Bone marrow (tissue), 2 donors: ENCODE data around the gene TIMM50.

Experiments
- DNase-seq, 2 donors: peaks; one replicate each; lab custom pipeline; 2025; lab: John Stamatoyannopoulos, UW

The TIMM50 gene

DNA sequence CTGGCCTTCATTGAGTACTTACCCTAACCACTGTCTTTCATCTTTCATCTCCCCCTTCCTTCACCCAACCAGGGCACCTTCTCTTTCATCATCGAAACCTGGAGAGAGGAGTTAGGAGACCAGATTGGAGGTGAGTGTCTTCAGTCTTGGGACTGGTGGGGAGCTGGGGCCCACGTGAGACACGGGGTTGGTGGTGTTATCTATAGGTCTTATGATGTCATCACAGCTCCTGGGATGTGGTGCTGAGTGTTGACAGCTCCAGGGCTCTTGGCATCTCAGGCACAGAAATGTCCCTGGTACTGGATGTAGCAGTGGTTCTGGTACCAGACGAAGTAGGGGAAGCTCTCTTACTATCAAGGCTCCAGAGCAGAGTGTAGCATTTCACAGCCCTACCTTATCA lies 19.9 kb downstream of the TIMM50 start:
- DNase-seq, result no peak

DNA sequence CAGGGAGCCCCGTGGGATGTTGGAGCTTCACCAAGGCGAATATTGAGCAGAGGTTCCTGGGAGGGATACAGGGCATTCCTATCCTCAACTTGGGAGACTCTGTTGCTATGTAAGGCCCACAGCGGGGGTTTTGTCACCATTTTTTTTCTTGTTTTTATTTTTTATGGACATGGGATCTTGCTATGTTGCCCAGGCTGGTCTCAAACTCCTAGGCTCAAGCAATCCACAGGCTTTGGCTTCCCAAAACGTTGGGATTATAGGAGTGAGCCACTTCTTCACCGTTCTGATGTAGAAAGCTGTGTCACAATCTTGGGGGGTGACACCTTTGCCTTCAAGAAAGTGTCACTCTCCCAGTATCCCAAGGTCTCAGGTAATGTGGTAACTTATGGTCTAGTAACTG lies 20.7 kb downstream of the TIMM50 start:
- DNase-seq, result no peak

DNA sequence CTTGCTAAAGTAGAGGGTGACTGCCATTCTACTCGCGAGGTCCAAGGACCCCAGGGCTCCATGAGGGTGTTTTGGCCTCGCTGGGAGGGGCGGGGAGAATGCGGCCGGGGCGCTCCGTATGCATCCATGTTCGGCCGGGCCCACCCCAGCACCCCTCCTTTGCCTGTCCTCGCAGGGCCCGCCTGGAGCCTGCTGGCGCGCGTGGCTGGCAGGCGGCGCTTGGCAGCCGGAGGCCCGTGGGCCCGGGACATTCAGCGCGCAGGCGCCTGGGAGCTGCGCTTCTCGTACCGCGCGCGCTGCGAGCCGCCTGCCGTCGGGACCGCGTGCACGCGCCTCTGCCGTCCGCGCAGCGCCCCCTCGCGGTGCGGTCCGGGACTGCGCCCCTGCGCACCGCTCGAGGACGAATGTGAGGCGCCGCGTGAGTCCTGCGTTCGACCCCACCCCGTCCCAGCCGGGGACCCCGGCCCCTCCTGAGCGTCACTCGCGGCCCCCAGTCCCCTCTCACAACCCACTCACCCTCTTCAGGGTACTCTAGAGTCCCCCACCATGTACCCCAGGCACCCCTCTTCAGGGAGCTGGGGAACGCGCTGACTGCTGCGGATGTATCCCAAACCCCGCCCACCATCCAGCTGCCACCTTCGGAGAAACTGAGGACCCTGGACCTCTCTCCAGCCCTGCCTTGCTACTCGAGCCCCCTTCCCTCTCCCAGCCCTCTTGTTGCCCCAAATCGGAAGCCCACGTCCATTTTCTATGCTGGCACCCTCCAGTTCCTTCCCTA lies 22.2 kb downstream of the TIMM50 start:
- peak in 1 of 2 donors; percentile 14 for DNase-seq

DNA sequence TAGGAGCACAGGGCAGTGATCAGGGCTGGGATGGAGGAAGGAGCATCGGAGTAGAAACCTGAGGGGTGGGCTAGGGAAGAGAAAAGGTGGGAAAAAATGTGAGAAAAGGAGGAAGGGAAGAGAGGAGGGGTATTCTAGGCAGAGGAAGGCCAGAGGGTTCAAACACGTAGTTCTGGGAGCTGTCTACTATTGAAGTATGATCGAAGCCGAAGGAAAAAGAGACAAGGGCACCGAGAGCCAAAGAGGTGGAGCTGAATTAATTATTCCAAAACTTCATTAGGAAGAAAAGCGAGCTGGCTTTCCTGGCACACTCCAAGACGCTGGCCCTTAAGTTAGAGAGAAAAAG lies 25.9 kb downstream of the TIMM50 start:
- no peak for DNase-seq

DNA sequence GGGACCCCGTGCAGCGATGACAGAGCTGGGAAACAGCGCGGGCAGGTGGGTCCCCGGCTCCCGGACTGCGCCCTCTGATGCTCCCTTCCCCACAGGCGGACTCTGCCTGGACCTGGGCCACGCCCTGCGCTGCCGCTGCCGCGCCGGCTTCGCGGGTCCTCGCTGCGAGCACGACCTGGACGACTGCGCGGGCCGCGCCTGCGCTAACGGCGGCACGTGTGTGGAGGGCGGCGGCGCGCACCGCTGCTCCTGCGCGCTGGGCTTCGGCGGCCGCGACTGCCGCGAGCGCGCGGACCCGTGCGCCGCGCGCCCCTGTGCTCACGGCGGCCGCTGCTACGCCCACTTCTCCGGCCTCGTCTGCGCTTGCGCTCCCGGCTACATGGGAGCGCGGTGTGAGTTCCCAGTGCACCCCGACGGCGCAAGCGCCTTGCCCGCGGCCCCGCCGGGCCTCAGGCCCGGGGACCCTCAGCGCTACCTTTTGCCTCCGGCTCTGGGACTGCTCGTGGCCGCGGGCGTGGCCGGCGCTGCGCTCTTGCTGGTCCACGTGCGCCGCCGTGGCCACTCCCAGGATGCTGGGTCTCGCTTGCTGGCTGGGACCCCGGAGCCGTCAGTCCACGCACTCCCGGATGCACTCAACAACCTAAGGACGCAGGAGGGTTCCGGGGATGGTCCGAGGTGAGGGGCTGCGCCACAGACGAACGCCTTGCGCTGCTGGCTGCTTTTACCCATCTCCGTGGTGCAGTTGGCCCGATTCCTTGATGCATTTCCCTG lies 26.5 kb downstream of the TIMM50 start:
- DNase-seq, result no peak

DNA sequence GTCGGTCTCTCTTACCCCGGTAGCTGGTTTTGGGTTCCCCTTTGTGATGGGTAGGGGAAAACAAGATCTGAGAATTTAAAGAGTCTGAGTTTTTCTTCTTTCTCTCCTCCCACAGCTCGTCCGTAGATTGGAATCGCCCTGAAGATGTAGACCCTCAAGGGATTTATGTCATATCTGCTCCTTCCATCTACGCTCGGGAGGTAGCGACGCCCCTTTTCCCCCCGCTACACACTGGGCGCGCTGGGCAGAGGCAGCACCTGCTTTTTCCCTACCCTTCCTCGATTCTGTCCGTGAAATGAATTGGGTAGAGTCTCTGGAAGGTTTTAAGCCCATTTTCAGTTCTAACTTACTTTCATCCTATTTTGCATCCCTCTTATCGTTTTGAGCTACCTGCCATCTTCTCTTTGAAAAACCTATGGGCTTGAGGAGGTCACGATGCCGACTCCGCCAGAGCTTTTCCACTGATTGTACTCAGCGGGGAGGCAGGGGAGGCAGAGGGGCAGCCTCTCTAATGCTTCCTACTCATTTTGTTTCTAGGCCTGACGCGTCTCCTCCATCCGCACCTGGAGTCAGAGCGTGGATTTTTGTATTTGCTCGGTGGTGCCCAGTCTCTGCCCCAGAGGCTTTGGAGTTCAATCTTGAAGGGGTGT lies 27.2 kb downstream of the TIMM50 start:
- DNase-seq, result no peak

DNA sequence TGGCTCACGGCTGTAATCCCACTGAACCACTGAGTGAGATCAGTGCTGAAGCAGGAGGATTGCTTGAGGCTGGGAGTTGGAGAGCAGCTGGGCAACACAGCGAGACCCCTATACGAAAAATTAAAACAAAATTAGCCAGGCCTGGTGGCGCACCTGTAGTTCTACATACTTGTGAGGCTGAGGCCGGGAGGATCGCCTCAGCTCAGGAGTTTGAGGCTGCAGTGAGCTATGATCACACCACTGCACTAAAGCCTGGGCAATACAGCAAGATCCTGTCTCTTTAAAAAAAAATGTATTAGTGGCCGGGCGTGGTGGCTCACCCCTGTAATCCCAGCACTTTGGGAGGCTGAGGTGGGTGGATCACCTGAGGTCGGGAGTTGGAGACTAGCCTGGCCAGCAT lies 28.0 kb downstream of the TIMM50 start:
- DNase-seq, result no peak

DNA sequence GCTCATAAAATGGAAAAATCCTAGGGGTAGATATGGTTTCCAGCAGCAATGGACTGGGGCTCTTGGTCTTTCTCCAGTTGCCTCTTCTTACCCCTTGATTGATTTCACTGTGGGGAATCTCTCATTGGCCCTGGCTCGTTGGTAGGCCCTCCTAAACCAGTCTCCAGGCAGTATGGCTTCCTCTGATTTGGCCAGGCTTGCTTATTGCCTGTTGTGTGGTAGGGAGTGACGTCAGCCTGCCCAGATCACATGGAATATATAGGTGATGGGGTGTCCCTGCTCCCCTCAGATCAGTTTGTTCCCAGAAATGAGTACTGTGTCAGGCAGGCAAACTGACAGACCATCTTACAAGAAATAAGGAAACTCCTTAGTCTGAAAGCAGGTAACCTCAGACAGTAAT lies 28.6 kb downstream of the TIMM50 start:
- DNase-seq, result no peak

DNA sequence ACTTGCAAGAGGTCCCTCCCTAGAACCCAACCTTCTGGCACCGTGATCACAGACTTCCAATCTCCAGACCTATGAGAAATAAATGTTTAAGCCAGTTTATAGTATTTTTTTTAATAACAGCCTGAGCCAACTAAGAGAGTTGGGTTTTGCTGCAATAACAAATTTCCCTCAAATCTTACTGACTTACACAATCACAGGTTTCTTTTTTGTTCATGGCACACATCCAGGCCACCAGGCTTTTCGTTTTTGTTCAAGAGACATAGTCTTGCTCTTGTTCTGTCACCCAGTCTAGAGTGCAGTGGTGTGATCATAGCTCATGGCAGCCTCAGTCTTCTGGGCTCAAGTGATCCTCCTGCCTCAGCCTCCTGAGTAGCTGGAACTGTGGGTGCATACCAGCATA lies 32.4 kb downstream of the TIMM50 start:
- DNase-seq, result no peak

DNA sequence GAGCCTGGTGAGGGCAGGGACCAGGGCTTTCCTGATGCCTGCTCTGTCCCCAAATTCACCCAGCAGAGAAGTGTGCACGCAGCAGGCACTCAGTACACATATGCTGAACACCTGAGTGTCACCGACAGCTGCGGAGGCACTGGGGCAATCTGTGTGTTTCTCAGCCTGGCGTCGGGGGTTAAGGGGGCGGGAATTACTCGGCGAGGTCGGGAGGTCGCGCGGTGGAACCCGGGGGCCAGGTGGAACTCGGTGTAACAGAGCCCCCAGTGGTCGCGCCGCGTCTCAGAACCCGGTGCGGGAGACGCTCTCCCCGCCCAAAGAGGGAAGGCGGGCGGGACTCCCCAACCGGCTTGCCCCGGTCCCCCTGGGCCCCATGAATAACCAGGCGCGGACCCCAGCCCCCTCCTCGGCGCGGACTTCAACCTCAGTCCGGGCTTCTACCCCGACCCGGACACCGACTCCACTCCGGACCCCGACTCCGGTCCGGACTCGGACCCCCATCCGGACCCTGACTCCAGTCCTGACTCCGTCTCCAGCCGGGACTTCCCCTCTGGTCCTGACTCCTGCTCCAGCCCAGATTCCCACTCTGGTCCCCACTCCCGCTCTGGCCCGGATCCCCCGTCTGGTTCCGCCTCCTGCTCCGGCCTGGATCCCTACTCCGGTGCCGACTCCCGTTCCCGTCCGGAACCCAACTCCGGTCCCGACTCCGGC lies 34.4 kb downstream of the TIMM50 start, which contains the start of gene SELENOV:
Gene SELENOV (plus strand): TSS at position 300 of the 711 bp plus-strand sequence. CDS start 74 bp downstream, at position 374.
- no peak for DNase-seq

DNA sequence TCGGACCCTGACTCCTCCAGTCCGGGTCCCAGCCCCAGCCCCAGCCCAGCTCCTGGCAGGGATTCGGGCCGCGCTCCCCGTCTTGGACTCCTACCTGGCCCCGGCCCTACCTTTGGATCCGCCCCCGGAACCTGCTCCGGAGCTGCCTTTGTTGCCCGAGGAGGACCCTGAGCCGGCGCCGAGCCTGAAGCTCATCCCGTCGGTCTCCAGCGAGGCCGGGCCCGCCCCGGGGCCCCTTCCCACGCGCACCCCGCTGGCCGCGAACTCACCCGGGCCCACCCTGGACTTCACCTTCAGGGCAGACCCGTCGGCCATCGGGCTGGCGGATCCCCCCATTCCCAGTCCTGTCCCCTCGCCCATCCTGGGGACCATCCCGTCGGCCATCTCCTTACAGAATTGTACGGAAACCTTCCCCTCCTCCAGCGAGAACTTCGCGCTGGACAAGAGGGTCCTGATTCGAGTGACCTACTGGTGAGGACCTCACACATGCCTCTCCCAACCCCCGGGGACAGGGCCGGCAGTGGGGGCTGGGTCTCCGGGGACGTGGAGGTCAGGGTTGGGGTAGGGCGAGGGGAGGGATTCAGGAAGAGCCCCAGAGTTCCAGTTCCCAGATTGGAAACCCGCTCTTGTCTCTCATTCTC lies 35.0 kb downstream of the TIMM50 start:
- DNase-seq, result no peak

DNA sequence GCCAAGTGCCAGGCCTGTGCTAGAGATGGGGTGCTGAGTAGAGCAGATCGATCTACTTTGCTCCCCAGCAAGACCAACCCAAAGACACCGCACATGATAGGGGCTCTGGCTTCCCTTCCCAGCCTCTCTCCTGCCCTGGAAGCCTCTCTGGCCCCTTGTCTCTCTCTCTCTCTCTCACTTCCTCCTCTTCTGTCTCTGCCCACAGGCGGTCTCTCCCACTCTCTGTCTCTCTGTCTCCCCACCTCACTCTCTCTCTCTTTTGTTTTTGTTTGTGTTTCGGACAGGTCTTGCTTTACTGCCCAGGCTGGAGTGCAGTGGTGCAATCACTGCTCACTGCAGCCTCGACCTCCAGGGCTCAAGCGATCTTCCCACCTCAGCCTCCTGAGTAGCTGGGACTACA lies 35.6 kb downstream of the TIMM50 start:
- no peak for DNase-seq

DNA sequence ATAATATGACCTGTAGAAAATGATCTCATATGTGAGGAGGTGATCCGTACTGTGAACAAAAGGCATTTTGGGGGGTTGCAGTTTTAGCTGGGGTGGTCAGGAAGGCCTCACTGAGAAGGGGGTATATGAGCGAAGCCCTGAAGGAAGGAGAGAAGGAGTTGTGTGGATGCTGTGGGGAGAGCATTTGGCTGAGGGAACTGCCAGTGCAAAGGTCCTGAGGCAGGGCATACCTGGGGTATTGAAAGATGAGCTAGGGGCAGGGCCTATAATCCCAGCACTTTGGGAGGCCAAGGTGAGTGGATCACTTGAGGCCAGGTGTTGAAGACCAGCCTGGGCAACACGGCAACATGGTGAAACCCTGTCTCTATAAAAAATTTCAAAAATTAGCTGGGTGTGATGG lies 36.8 kb downstream of the TIMM50 start:
- DNase-seq, result no peak

DNA sequence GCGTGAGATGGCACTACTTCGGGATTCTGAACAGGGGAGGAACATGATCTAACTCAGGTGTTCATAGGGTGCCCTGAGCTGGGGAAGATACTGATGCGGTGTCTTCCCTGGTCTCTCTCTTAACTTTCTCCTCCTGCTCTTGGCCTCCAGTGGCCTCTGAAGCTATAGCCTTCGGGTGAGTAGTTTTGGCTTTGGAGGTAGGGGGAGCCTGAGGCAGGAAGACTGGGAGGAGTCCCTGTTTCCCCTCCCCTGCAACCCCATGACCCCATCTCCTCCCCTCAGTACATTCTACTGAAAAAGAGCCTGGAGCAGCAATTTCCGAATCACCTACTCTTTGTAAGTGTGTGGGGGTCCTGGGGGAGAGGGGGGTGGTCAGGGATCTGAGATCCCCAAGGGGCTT lies 37.8 kb downstream of the TIMM50 start:
- DNase-seq, result no peak

DNA sequence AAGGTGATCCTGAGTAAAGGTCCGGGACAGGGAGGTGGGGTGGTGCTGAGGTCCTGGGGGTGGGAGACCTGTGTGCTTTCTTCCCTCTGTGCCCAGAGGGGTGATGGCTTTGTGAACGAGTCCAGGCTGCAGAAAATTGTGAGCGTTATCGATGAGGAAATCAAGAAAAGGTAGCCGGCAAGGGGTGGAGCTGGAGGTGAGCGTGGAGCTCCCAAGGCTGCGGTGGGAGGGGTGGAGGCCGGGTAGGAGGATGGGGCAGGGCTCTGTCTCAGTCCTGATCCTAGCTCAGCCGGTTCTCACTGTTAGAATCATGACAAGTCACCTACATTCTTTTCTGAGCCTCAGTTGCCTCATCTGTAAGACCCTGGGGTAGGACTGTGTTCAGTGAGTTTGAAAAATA lies 38.3 kb downstream of the TIMM50 start:
- no peak for DNase-seq

DNA sequence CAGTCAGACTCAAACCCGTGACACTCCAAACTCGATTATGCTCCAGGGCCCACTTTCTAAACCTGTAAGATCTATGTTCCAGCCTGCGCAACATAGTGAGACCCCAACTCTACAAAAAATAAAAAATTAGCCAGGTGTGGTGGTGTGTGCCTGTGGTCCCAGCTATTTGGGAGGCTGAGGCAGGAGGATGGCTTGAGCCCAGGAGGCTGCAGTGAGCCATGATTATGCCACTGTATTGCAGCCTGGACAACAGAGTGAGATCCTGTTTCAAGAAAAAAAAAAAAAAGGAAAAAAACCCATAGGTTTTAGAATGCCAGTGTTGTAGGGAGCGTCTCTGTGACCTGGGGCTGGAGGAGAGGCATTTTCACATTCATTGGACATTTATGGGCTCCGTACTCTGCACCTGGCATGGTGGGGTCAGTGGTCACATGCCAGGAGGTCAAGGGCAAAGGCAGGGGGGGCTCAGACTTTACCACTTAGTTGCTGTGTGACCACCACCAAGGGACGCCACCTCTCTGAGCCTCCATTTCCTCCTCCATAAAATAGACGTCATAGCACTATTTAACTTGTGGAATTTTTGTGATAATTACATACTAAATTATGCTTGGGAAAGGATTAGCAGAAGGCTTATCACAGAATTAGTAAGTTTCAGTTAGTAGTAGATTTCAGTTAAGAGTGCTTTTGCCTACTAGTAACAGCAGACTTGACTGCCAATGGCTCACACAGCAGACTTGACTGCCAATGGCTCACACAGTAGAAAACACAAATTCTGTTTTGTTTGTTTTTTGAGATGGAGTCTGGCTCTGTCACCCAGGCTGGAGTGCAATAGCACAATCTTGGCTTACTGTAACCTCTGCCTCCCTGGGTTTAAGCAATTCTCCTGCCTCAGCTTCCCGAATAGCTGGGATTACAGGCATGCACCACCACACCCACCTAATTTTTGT lies 40.2 kb downstream of the TIMM50 start:
- no peak for DNase-seq

DNA sequence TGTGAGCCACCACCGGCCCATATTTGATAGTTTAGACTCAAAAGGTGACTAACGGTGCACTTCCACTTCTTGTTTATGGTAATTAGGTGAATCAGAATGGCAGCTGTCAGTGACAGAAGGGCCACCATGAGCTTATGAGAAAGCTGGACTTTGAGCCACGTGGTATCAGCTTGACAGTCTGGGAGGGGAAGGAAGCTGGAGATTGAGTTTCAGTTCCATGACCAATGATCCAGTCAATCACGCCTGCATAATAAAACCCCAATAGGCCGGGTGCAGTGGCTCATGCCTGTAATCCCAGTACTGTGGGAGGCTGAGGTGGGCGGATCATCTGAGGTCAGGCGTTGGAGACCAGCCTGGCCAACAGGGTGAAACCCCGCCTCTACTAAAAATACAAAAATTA lies 43.9 kb downstream of the TIMM50 start:
- no peak for DNase-seq

DNA sequence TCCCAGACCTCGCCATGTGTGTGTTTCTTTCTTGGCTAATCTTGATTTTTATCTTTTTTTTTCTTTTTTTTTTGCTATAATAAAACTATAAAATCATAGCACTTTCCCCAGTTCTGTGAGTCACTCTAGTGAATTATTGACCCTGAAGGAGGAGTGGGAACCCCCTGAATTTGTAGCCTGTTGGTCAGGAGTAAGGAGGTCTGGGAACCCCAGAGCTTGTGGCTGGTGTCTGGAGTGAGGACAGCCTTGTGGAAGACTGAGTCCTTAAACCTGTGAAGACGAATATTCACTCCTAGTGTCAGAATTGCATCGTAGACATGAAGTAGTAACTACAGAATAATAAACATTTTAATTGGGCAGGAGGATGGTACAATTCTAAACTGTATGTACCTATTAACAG lies 44.6 kb downstream of the TIMM50 start:
- DNase-seq, result no peak

DNA sequence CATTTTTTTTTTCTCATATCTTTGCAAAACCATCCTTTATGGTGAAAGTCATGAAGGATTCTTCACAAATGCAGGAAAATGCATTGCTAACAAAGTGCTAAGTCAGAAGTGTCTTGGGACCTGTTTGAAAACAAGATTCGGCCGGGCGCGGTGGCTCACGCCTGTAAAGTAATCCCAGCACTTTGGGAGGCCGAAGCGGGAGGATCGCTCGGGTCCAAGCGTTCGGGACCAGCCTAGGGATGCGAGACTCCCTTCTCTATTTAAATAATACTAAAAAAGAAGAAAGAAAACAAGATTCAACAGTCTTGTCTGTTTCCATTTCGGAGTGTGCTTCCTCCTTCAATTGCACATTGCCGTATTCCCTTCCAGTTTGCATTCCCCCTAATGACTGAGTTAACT lies 51.2 kb downstream of the TIMM50 start:
- DNase-seq, result no peak

DNA sequence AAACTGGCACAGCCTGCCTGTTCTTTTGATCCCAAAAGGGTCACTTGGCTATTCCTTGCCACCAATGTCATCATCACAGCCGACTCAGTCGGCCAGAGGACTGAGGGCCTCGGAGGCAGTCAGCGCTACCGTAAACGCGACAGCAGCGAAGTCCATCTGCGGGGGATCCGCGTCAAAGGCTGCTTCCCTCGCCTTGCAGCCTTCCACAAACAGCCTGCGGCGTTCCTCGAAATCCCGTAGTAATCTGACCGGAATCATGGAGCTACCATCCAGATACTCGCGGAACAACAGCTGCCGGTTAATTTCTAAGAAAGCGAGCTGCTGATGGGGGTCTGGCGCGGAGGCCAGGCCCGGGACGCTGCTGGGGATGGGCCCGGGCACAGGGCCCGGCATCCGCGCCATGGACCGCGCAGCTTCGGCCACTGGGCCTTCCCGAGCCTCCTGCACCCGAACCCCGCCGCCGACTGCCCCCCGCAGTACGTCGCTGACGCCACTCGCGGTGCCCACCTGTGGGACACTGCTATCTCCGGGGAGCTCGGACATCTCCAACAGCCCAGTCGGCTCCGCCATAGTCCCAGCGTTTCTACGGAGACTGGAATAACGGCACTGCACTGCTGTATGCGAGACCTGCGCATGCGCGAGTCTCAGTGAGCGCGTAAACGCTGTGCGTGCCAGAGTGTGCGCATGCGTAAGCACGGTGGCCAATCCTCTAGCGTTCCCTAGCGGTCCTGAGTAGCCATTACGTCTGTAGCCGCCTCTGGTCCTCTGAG lies 51.8 kb downstream of the TIMM50 start, which contains the start of gene EID2B:
Gene EID2B (minus strand): TSS at position 620 of the 770 bp plus-strand sequence. CDS start 50 bp downstream, at position 570.
- DNase-seq, result peak; percentile 85 to 86
